Skeletal muscle cell (primary cell): Measurements from ENCODE around the gene TRNP1.
"Not testable (repeated sequence)": the region's sequence is repeated elsewhere in the genome, so short reads cannot be mapped to it uniquely, and the experiment has no call there.

Source experiments
- DNase-seq: peaks from one replicate; pipeline ENCODE4 v3.0.0-alpha.2; 2010; ENCODE audit warnings: low read depth
- H3K4me3 ChIP-seq: 2 replicates; pipeline ENCODE4 v1.5.1; 2011; ENCODE audit warnings: low read depth, mild to moderate bottlenecking, control low read depth, low read length, moderate library complexity

Gene TRNP1

GRCh38 chr1:26971590-26971989 lies 21.9 kb upstream of the TRNP1 start:
- H3K4me3 ChIP-seq, result no peak overlapping the region
- no peak for DNase-seq

DNA sequence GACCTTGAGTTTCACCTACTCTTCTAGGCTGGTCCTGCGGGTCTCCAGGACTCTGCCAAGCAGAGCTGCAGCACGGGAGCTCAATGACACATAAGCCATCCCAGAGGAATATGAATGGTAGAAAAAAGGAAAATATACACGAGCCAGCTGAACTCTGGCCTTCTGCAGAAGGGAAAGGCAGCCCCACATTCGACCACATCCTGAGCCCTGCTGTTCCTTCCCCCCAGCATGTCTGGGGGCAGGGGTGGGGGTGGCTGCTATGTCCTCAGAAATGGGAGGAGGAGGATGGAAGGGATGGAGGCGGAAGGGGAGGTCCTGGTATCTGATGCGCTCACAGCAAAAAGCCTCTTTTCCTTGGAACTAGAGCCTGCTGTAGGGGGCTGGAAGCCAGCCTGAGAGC lies 21.1 kb upstream of the TRNP1 start:
- H3K4me3 ChIP-seq, result no peak overlapping the region
- DNase-seq, result no peak

GRCh38 chr1:26972821-26973220 lies 20.7 kb upstream of the TRNP1 start:
- DNase-seq, result no peak
- no peak overlapping the region for H3K4me3 ChIP-seq

- no peak overlapping the region for H3K4me3 ChIP-seq
- no peak for DNase-seq
Measured at GRCh38 chr1:26976621-26977510, 16.6 kb upstream of the TRNP1 start.

GRCh38 chr1:26978901-26979300 lies 14.6 kb upstream of the TRNP1 start:
- DNase-seq, result no peak
- no peak overlapping the region for H3K4me3 ChIP-seq

- no peak overlapping the region for H3K4me3 ChIP-seq
- no peak for DNase-seq
Measured at GRCh38 chr1:26981146-26981846, 12.2 kb upstream of the TRNP1 start.

DNA sequence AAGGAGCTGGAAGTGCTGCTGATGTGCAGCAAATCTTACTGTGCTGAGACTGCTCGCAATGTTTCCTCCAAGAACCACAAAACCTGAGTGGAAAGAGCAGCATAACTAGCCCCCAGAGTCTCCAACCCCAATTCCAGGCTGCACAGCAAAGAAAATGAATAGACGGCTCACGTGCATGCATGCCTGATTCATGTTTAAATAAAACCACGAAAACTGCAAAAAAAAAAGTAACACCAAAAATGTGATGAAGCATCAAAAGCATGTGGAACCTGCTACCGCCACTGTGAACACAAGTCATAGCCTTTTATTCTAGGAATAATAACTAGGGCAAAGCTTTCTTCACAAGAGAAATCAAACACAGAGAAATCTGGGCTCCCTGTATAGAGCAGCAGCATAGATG lies 9.6 kb upstream of the TRNP1 start:
- no peak overlapping the region for H3K4me3 ChIP-seq
- DNase-seq, result no peak

GRCh38 chr1:26984291-26984690 lies 9.2 kb upstream of the TRNP1 start:
- no peak overlapping the region for H3K4me3 ChIP-seq
- no peak for DNase-seq

- DNase-seq, result no peak
- H3K4me3 ChIP-seq, result no peak overlapping the region
Measured at GRCh38 chr1:26986658-26987057, 6.8 kb upstream of the TRNP1 start.

- DNase-seq, H3K4me3 ChIP-seq: not testable (repeated sequence)
Measured at GRCh38 chr1:26989403-26990109, 3.9 kb upstream of the TRNP1 start.

DNA sequence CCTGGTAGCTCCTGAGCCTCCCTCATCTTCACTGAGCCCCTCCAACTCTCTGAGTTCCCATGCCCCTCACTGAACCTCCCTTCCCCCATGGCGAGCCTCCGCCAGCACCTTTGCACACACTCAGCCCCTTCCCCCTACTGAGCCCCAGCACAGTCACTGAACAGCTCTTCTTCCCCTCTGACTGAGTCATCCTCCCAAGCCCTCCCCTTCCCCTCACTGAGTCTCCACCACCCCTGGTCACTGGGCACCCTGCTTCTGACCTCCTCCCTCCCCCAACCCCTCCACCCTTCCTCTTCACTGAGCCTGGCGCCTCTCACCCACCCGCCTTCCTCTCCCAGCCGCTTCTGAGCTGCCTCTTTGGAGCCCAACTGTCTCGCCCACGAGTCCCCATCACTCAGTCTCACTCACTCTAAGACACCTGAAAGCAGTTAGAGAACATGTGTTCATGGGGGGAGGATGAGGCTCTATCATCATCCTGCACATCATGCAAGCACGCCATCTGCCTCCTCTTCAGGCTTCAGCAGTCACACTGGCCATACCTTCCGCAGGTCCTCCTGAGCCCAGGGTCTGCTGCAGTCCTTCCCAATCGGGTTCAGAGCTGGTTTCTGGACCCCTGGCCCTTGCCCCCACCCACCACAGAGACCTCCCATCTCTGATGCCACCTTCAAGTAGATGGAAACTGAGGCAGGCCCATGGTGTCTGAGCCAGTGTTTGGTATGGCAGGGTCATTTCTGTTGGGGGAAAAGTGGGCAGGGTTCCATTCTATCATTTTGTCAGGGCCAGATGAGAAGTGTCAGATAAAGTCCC lies 2.0 kb upstream of the TRNP1 start:
- peak; percentile 56 for DNase-seq
- H3K4me3 ChIP-seq, result no peak overlapping the region

DNA sequence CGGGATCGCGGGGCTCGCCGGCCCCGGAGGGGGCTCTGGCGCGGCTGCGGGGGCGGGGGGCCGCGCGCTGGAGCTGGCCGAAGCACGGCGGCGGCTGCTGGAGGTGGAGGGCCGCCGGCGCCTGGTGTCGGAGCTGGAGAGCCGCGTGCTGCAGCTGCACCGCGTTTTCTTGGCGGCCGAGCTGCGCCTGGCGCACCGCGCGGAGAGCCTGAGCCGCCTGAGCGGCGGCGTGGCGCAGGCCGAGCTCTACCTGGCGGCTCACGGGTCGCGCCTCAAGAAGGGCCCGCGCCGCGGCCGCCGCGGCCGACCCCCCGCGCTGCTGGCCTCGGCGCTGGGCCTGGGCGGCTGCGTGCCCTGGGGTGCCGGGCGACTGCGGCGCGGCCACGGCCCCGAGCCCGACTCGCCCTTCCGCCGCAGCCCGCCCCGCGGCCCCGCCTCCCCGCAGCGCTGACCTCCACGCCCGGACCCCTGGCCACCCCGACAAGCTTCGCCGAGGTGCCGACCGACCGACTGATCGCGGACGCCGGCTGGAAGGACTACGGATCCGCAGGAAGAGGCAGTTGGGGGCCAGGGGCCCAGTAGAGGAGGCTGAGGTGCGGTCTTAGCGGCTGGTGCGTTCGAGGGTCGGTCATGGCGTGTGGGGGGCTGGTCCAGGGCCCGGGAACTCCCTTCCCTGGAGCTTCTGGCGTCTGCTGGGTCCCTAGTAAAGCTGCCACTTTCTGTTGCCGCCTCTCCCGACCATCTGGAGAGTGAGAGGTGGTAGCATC lies 711 bp downstream of the TRNP1 start:
- peak overlapping the region; percentile 81 for H3K4me3 ChIP-seq
- no peak for DNase-seq

DNA sequence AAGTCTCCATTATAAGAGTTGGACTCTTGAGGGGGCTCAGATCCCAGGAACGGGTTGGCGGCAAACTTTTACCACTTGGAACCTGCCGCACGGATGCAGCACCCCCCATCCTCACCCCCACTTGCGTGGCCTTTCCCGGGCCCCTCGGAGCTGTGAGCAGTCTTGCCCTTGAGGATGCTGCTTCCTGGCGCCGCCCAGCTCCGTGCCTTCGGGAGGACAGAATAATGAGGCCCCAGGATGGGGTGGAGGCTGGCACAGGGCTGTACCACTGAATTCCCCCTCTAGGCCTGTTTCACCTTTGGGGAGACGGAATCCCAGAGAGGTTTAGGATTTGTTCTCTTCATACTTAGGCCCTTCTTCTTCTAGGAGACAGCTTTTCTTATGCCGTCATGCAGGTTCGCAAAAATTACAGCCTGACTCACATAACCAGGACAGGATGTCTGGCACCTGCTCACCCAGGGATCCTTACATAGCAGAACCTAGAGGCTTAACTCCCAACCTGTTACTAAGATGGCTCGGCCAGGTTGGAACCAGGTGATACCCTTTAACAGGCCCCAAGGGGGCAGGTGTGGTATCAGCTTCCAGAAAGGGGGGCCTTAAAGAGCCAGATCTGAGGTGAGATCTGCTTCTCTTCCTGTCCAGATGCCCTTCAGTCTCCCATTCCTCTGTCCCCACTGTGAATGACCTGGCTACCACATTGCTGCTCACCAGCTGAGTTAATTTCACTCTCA lies 1.5 kb downstream of the TRNP1 start:
- H3K4me3 ChIP-seq, result peak overlapping the region; percentile 81
- DNase-seq, result no peak

GRCh38 chr1:26996024-26996423 lies 2.5 kb downstream of the TRNP1 start:
- peak overlapping the region; percentile 81 for H3K4me3 ChIP-seq
- DNase-seq, result no peak

GRCh38 chr1:26996665-26997064 lies 3.2 kb downstream of the TRNP1 start:
- H3K4me3 ChIP-seq, result peak overlapping the region; percentile 81
- DNase-seq, result no peak

DNA sequence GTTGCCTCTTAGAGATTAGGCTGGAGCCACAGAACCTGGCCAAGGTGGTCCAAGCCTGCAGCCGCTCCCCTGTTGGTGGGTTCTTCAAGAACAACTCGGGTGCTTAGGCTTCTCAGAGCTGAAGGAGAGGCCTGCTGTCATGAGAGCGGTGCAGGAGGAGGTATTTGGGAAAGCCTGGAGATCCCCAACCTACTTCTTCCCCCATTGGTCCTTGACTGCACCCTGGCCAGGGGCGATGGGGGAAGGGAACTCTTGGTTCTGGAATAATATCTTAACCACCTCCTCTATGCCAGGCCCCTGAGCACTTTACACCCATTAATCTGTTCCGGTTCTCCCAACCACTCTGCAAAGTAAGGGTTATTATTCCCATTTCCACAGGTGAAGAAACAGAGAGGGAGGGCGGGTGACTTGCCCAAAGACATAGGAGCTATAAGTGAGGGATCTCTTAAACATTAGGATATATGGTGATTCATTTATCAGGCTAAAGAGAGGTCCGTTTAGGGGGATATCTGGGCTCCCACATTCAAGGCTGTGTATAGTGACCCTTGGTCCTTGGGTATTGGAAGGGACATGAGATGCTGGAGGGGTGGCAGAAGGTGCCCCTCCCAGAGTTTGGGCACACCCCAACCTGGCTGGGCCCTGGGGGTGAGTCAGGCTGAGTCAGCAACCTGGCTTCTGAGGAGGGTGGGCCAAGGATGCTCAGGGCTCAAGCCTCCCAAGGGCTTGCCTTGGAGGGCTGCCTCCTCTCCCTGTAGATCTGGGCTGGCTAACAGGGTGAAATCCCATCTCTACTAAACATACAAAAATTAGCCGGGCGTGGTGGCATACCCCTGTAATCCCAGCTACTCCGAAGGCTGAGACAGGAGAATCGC lies 5.2 kb downstream of the TRNP1 start:
- H3K4me3 ChIP-seq, result peak overlapping the region; percentile 20
- no peak for DNase-seq

- peak; percentile 98 for DNase-seq
- H3K4me3 ChIP-seq, result no peak overlapping the region
Measured at GRCh38 chr1:26999440-26999987, 6.0 kb downstream of the TRNP1 start.
